Karpas-422 (cell line): ENCODE results near the gene ATXN7L1. TPM values are rescaled to one million over a fixed set of nuclear protein-coding genes. Genes with fewer than 3 reads are reported as not detected.

Experiments
- DNase-seq: peaks from one replicate; pipeline ENCODE4 v3.0.0-alpha.2; 2015
- H2AFZ ChIP-seq: fragments of 200-600 bp; sonication (generic); 2 replicates; pipeline ENCODE4 v1.6.1; 2014; ENCODE audit warnings: antibody characterized with exemption, low read length, mixed read lengths
- H3K27ac ChIP-seq: fragments of 200-600 bp; sonication (generic); 2 replicates; pipeline ENCODE4 v1.5.1; 2014; ENCODE audit warnings: mild to moderate bottlenecking, low read length, moderate library complexity
- H3K27me3 ChIP-seq: fragments of 200-600 bp; sonication (generic); 2 replicates; pipeline ENCODE4 v1.6.1; 2014; ENCODE audit warnings: low read length, mixed read lengths
- H3K36me3 ChIP-seq: fragments of 200-600 bp; sonication (generic); 2 replicates; pipeline ENCODE4 v1.6.1; 2014; ENCODE audit warnings: low read length, mixed read lengths; ENCODE audit not compliant: insufficient read depth
- H3K4me1 ChIP-seq: fragments of 200-600 bp; sonication (generic); 2 replicates; pipeline ENCODE4 v1.6.1; 2014; ENCODE audit warnings: mild to moderate bottlenecking, low read length, mixed read lengths
- H3K4me2 ChIP-seq: fragments of 200-600 bp; sonication (generic); 2 replicates; pipeline ENCODE4 v1.6.1; 2014; ENCODE audit warnings: low read length, low read depth, mild to moderate bottlenecking; ENCODE audit not compliant: poor library complexity, severe bottlenecking
- H3K4me3 ChIP-seq: fragments of 200-600 bp; sonication (generic); 2 replicates; pipeline ENCODE4 v1.5.1; 2014; ENCODE audit warnings: mild to moderate bottlenecking, antibody characterized with exemption, low read length, mixed read lengths
- H3K79me2 ChIP-seq: fragments of 200-600 bp; sonication (generic); 2 replicates; pipeline ENCODE4 v1.6.1; 2014; ENCODE audit warnings: mild to moderate bottlenecking, low read length, mixed read lengths
- H3K9ac ChIP-seq: fragments of 200-600 bp; sonication (generic); 2 replicates; pipeline ENCODE4 v1.6.0; 2014; ENCODE audit warnings: low read length
- H3K9me2 ChIP-seq: fragments of 200-600 bp; sonication (generic), shearing (Covaris generic); replicated peaks from 2 replicates; pipeline ENCODE4 v1.6.0; 2014; ENCODE audit warnings: mild to moderate bottlenecking, low read length, moderate library complexity; ENCODE audit not compliant: insufficient read depth
- H3K9me3 ChIP-seq: fragments of 300-700, 200-600 bp; sonication (generic); 2 replicates; pipeline ENCODE4 v1.6.1; 2014; ENCODE audit warnings: low read length, mixed read lengths
- H4K20me1 ChIP-seq: fragments of 200-600 bp; sonication (generic); 2 replicates; pipeline ENCODE4 v1.6.1; 2014; ENCODE audit warnings: mild to moderate bottlenecking, antibody characterized with exemption, low read length, low read depth; ENCODE audit not compliant: insufficient read depth
- total RNA-seq: library from RNA; depleted of rRNA; stranded (reverse); fragments of >200 nt; shearing (Covaris generic); gene quantifications from 2 replicates; pipeline ENCODE4 v1.2.3, GENCODE V29; 2014; ENCODE audit warnings: low replicate concordance

The ATXN7L1 gene
- total RNA-seq, 1 experiment from 2014 or later: not detected

GRCh38 chr7:105874055-105874454 is 2.3 kb downstream of the ATXN7L1 start:
- DNase-seq: no peak

DNA sequence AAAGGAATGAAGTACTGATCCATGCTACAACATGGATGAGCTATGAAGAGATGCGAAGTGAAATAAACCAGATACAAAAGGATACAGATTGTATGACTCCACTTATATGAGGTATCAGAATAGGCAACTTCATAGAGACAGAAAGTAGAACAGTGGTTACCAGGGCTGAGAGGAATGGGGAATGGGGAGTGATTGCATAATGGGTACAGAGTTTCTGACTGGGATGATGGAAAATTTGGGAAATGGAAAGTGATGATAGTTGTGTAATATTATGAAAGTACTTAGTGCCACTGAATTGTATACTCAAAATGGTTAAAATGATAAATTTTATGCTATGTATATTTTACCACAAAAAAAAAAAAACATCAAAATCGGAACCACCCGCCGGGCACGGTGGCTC is 3.9 kb downstream of the ATXN7L1 start:
- DNase-seq: no peak
- Histone ChIP-seq H3K79me2 (no peaks in the 10 kb centered on the region), H3K27ac (no peak overlapping the region), H3K4me2 (no peak overlapping the region), H3K27me3 (no peaks in the 10 kb centered on the region), H3K36me3 (no peaks in the 10 kb centered on the region), H3K9me3 (no peaks in the 10 kb centered on the region), H3K9me2 (no peaks in the 10 kb centered on the region), H3K4me3 (no peak overlapping the region), H2AFZ (no peak overlapping the region), H3K9ac (no peak overlapping the region), H3K4me1 (no peaks in the 10 kb centered on the region), H4K20me1 (no peaks in the 10 kb centered on the region)

More at GRCh38 chr7:105874055-105874454, 2.3 kb downstream of the ATXN7L1 start:
- Histone ChIP-seq H3K9ac (no peak overlapping the region), H3K36me3 (no peaks in the 10 kb centered on the region), H3K9me2 (no peaks in the 10 kb centered on the region), H2AFZ (no peak overlapping the region), H3K9me3 (no peaks in the 10 kb centered on the region), H3K27me3 (no peaks in the 10 kb centered on the region), H3K4me1 (no peaks in the 10 kb centered on the region), H4K20me1 (no peaks in the 10 kb centered on the region), H3K4me3 (no peak overlapping the region), H3K4me2 (no peak overlapping the region), H3K27ac (no peak overlapping the region), H3K79me2 (no peaks in the 10 kb centered on the region)

- H3K4me2 ChIP-seq: no peak overlapping the region
- H3K4me3 ChIP-seq: no peak overlapping the region
- H3K4me1 ChIP-seq: no peaks in the 10 kb centered on the region
- H3K27ac ChIP-seq: no peak overlapping the region
- no peaks in the 10 kb centered on the region for H4K20me1 ChIP-seq
- no peaks in the 10 kb centered on the region for H3K79me2 ChIP-seq
- DNase-seq: no peak
- H3K36me3 ChIP-seq: no peaks in the 10 kb centered on the region
- H3K9me2 ChIP-seq: no peaks in the 10 kb centered on the region
- H3K27me3 ChIP-seq: no peaks in the 10 kb centered on the region
- no peaks in the 10 kb centered on the region for H3K9me3 ChIP-seq
- H2AFZ ChIP-seq: no peak overlapping the region
- no peak overlapping the region for H3K9ac ChIP-seq
Observed at GRCh38 chr7:105871142-105871541, 5.3 kb downstream of the ATXN7L1 start.

DNA sequence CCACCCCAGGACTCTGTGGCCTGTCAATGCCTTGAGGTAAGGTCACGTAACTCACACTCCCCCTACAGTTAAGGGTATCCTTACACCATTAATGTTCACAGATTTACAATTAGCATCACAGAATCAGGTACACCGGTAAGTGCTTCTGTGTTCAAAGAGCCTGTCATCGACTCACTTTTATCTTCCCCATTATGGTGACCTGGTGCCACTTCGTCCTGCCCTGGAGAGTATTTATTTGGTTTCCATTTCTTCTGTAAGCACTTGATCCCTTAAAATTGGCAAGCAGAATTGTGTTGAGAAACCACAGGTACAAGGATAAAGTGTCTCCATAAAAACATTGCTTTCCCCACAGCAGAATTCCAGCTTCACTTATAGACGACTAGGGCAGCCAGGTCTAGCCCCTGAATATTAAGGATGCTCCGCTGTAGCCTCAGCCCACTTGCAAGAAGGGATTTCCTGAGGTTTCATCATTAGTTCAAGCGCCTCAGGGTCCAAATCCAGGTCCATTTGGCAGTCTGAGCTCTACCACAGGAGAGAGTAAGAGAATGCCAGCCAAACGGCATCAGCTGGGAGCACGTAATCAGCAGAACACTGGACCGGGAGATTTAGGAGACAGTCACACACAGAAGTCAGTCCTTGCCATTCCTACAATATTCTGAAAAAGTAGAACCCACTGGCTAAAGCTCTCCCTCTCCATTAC is 10.1 kb downstream of the ATXN7L1 start:
- no peaks in the 10 kb centered on the region for H3K79me2 ChIP-seq
- H3K27ac ChIP-seq: no peak overlapping the region
- DNase-seq: no peak
- H3K9ac ChIP-seq: no peak overlapping the region
- H3K4me2 ChIP-seq: no peak overlapping the region
- no peaks in the 10 kb centered on the region for H3K9me3 ChIP-seq
- no peak overlapping the region for H3K4me3 ChIP-seq
- no peaks in the 10 kb centered on the region for H3K4me1 ChIP-seq
- H3K36me3 ChIP-seq: no peaks in the 10 kb centered on the region
- H4K20me1 ChIP-seq: no peaks in the 10 kb centered on the region
- no peaks in the 10 kb centered on the region for H3K9me2 ChIP-seq
- no peaks in the 10 kb centered on the region for H3K27me3 ChIP-seq
- no peak overlapping the region for H2AFZ ChIP-seq

- no peaks in the 10 kb centered on the region for H3K9me3 ChIP-seq
Observed at GRCh38 chr7:105863876-105864275, 12.5 kb downstream of the ATXN7L1 start.

DNA sequence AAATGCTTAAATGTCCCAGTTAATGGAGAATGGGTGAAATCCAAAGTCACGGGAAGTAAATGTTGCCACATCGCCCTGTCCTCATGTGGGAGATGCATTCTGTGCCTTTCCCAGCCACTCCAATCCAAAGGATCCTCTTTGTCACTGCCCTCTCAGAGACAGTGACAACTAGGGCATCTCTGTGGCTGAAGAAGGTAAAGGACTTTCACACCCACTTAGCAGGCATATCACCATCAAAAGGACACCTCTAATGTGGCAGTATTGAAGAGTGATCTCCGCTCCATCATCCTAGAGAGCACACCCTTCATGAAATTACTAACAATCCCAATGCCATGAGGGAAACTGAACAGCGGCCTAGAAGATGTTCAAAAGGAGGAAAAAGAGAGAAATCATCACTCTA is 13.6 kb downstream of the ATXN7L1 start:
- Histone ChIP-seq H3K9ac (no peak overlapping the region), H3K27ac (no peak overlapping the region)

More at GRCh38 chr7:105863876-105864275, 12.5 kb downstream of the ATXN7L1 start:
- Histone ChIP-seq H3K9ac (no peak overlapping the region), H3K27ac (no peak overlapping the region), H3K4me1 (no peaks in the 10 kb centered on the region), H3K4me3 (no peak overlapping the region), H3K27me3 (no peaks in the 10 kb centered on the region), H3K79me2 (no peaks in the 10 kb centered on the region), H4K20me1 (no peaks in the 10 kb centered on the region), H3K36me3 (no peaks in the 10 kb centered on the region), H3K9me2 (no peaks in the 10 kb centered on the region), H3K4me2 (no peak overlapping the region), H2AFZ (no peak overlapping the region)
- DNase-seq: no peak

DNA sequence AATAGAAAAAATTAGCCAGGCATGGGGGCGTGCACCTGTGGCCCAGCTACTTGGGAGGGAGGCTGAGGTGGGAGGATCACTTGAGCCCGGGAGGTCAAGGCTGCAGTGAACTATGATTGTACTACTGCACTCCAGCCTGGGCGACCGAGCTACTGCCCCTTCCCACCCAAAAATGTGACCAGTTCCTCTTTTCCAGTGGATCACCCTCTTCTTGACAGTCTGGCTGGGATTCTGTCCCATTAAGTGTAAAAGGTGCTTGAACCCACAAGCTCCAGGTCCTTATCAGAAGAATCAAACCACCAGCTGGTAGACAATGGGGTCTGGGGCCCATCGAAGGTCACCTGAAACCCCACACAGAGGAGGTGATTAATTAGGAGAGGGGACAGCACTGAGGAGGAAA is 14.1 kb downstream of the ATXN7L1 start:
- Histone ChIP-seq H3K4me1 (no peaks in the 10 kb centered on the region), H2AFZ (no peak overlapping the region), H3K27ac (no peak overlapping the region), H3K4me2 (no peak overlapping the region), H3K36me3 (no peaks in the 10 kb centered on the region), H3K9ac (no peak overlapping the region), H3K4me3 (no peak overlapping the region), H3K9me3 (no peaks in the 10 kb centered on the region), H3K79me2 (no peaks in the 10 kb centered on the region), H3K9me2 (no peaks in the 10 kb centered on the region), H4K20me1 (no peaks in the 10 kb centered on the region), H3K27me3 (no peaks in the 10 kb centered on the region)
- DNase-seq: no peak

More for the DNA sequence above, 13.6 kb downstream of the ATXN7L1 start:
- H3K9me2 ChIP-seq: no peaks in the 10 kb centered on the region
- no peak overlapping the region for H2AFZ ChIP-seq
- H3K27me3 ChIP-seq: no peaks in the 10 kb centered on the region
- H3K9me3 ChIP-seq: no peaks in the 10 kb centered on the region
- H3K4me3 ChIP-seq: no peak overlapping the region
- no peak for DNase-seq
- no peaks in the 10 kb centered on the region for H3K36me3 ChIP-seq
- H3K4me2 ChIP-seq: no peak overlapping the region
- no peaks in the 10 kb centered on the region for H3K79me2 ChIP-seq
- no peaks in the 10 kb centered on the region for H4K20me1 ChIP-seq
- H3K4me1 ChIP-seq: no peaks in the 10 kb centered on the region

GRCh38 chr7:105861224-105861623 is 15.2 kb downstream of the ATXN7L1 start:
- H3K4me1 ChIP-seq: no peaks in the 10 kb centered on the region
- no peak overlapping the region for H3K9ac ChIP-seq
- H3K36me3 ChIP-seq: no peaks in the 10 kb centered on the region
- no peak for DNase-seq
- H3K27me3 ChIP-seq: no peaks in the 10 kb centered on the region
- no peak overlapping the region for H3K4me3 ChIP-seq
- H3K9me3 ChIP-seq: no peaks in the 10 kb centered on the region
- H3K79me2 ChIP-seq: no peaks in the 10 kb centered on the region
- H2AFZ ChIP-seq: no peak overlapping the region
- H3K9me2 ChIP-seq: no peaks in the 10 kb centered on the region
- no peak overlapping the region for H3K27ac ChIP-seq
- H4K20me1 ChIP-seq: no peaks in the 10 kb centered on the region
- no peak overlapping the region for H3K4me2 ChIP-seq
